K562 (cell line): ENCODE data around the gene CDKN1C. TPM values are rescaled to one million over a fixed set of nuclear protein-coding genes. Genes with fewer than 3 reads are reported as not detected.

Source experiments
- E4F1 ChIP-seq: fragments of 250-450 bp; sonication (Bioruptor Pico); IDR thresholded peaks from 2 replicates; pipeline ENCODE4 v1.5.0; 2021; ENCODE audit warnings: mild to moderate bottlenecking, borderline replicate concordance
- FIP1L1 ChIP-seq: fragments of 200-400 bp; formaldehyde crosslinking; IDR thresholded peaks from 2 replicates; pipeline ENCODE4 v1.6.1; 2018; ENCODE audit warnings: mild to moderate bottlenecking, low read depth, low read length; ENCODE audit not compliant: poor library complexity, severe bottlenecking
- MGA ChIP-seq: fragments of 450-650 bp; IDR thresholded peaks from 2 replicates; pipeline ENCODE4 v1.6.1; 2016; ENCODE audit warnings: mild to moderate bottlenecking, moderate library complexity
- SRSF1 ChIP-seq: fragments of 200-400 bp; formaldehyde crosslinking; IDR thresholded peaks from 2 replicates; pipeline ENCODE4 v1.6.1; 2017; ENCODE audit warnings: mild to moderate bottlenecking, low read depth, low read length, moderate library complexity
- TEAD1 ChIP-seq, 2 experiments: fragments of 450-650 bp in 1 of 2; sonication (generic) in 1 of 2; formaldehyde crosslinking; IDR thresholded peaks; 2 replicates each; pipeline versions ENCODE4 v1.4.0 to v1.8.0; 2020 to 2022; ENCODE audit warnings: mild to moderate bottlenecking in 2 of 2, missing genetic modification reagents in 1 of 2
- polyA plus RNA-seq, 8 experiments: library from polyadenylated mRNA; depleted of rRNA in 4 of 8; stranded (reverse) in 5 of 8; unstranded in 3 of 8; fragments of >200 nt; fragmentation: Nextera tagmentation in 2 of 8; fragmentation: Illumina TruSeq in 1 of 8; extraction: Ambion mirVana in 2 of 8; extraction: Trizol in 1 of 8; gene quantifications; 2 replicates each; pipeline versions ENCODE4 v1.2.1 to v1.2.3, GENCODE V29; 2011 to 2014; ENCODE audit warnings: inconsistent platforms in 1 of 8, missing spikeins in 1 of 8
- total RNA-seq, 7 experiments: library from RNA; depleted of rRNA in 6 of 7; stranded (reverse); fragments of >200 nt in 6 of 7; fragmentation: Illumina TruSeq in 2 of 7; extraction: Trizol in 2 of 7; gene quantifications; 2 replicates each; pipeline versions ENCODE4 v1.2.1 to v1.2.3, GENCODE V29; 2011 to 2021; ENCODE audit warnings: low replicate concordance in 1 of 7
- TF ChIP-seq, protein P1 (sequence below), 2 experiments: fragments of 150-350 bp in 1 of 2; IDR thresholded peaks; 2 replicates each; pipeline ENCODE4 v1.6.1; 2012 to 2016; ENCODE audit warnings: low read depth in 2 of 2, low read length in 2 of 2, mild to moderate bottlenecking in 1 of 2, moderate library complexity in 1 of 2

Gene CDKN1C
- total and polyA plus RNA-seq, 9 of the 15 experiments (the other 6 are each of a cell fraction or from before 2014, with no cell fraction given) = 2.8 to 21.1 (median 9.3) TPM

DNA sequence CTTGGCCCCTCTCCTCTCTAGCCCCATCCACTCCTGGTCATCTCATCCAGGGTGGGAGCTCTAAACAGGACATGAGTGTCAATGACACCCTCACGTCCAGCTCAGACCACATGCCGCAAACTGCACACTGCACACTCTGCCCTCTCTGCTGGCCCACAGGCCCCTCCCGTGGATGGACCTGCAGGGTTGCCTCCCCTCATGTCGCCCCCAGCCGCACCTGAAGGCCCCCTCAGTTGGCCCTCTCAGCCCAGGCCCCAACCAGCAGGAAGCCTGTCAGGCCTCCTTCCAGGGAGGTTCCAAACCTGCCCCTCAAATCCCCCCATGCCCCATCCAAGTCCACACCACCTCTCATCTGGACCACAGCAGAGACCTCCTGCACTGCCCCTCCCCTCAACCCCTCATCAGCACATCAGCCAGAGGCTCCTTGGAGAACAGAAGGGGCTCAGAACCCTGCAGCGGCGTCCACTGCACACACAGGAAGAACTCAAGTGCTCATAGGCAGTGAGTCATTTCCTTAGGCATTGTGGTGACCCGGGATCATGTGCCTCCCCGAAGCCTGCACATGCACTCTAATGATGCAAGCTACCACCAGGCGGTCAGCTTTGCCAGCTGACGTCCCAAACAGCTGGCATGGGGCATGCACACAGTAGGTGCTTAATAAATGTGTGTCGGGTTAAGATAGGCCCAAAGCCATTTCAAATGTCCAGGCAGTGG lies 12.9 kb upstream of the CDKN1C start (continued):
- TF ChIP-seq MGA (peak; percentile 99), TEAD1 (CRISPR knock-in tag; IDR thresholded peaks at IDR 0.05) (no peak; a peak in 1 of 4 replicates), E4F1 (CRISPR knock-in tag) (no peak), SRSF1 (no peak), FIP1L1 (no peak)
- TF ChIP-seq, protein P1, sequence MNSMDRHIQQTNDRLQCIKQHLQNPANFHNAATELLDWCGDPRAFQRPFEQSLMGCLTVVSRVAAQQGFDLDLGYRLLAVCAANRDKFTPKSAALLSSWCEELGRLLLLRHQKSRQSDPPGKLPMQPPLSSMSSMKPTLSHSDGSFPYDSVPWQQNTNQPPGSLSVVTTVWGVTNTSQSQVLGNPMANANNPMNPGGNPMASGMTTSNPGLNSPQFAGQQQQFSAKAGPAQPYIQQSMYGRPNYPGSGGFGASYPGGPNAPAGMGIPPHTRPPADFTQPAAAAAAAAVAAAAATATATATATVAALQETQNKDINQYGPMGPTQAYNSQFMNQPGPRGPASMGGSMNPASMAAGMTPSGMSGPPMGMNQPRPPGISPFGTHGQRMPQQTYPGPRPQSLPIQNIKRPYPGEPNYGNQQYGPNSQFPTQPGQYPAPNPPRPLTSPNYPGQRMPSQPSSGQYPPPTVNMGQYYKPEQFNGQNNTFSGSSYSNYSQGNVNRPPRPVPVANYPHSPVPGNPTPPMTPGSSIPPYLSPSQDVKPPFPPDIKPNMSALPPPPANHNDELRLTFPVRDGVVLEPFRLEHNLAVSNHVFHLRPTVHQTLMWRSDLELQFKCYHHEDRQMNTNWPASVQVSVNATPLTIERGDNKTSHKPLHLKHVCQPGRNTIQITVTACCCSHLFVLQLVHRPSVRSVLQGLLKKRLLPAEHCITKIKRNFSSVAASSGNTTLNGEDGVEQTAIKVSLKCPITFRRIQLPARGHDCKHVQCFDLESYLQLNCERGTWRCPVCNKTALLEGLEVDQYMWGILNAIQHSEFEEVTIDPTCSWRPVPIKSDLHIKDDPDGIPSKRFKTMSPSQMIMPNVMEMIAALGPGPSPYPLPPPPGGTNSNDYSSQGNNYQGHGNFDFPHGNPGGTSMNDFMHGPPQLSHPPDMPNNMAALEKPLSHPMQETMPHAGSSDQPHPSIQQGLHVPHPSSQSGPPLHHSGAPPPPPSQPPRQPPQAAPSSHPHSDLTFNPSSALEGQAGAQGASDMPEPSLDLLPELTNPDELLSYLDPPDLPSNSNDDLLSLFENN (IDR thresholded peaks at IDR 0.05; ENCODE audit: low read depth in 2 of 2, low read length in 2 of 2) = no peak
